GM13977 (cell line): ENCODE measurements around the gene TUFT1.

Experiments used
- DNase-seq: peaks from one replicate; pipeline ENCODE4 v3.0.0; 2012; ENCODE audit warnings: low spot score
- CTCF ChIP-seq: IDR thresholded peaks from 2 replicates; pipeline ENCODE4 v1.5.1; 2012; ENCODE audit warnings: mild to moderate bottlenecking, control low read depth; ENCODE audit not compliant: insufficient read depth; ENCODE audit errors: extremely low read depth, missing control alignments
- in situ Hi-C: fragments of 300-500 bp; cut with MboI; formaldehyde crosslinking; loops from one replicate; pipeline ENCODE4 v1.12.0; 2022; ENCODE audit warnings: low sequenced_read_pairs, low pct_unique_long_range_greater_than_20kb, mixed read lengths, inconsistent platforms; ENCODE audit not compliant: unreplicated experiment

Gene TUFT1

GRCh38 chr1:151504252-151504651 lies 35.9 kb upstream of the TUFT1 start:
- DNase-seq = no peak
- no peak for TF ChIP-seq CTCF
- in situ Hi-C loops = no loop called here

GRCh38 chr1:151504759-151505158 lies 35.4 kb upstream of the TUFT1 start:
- TF ChIP-seq CTCF = no peak
- DNase-seq = no peak
- in situ Hi-C loops = no loop called here

- DNase-seq = no peak
Measured at GRCh38 chr1:151508833-151509232, 31.3 kb upstream of the TUFT1 start.

GRCh38 chr1:151509350-151510019 lies 30.6 kb upstream of the TUFT1 start:
- in situ Hi-C loops = no loop called here
- DNase-seq = no peak
- no peak for TF ChIP-seq CTCF

More at GRCh38 chr1:151508833-151509232, 31.3 kb upstream of the TUFT1 start:
- TF ChIP-seq CTCF = no peak
- in situ Hi-C loops = no loop called here

GRCh38 chr1:151510020-151510405 lies 30.1 kb upstream of the TUFT1 start:
- TF ChIP-seq CTCF = no peak
- in situ Hi-C loops = no loop called here
- no peak for DNase-seq

- DNase-seq = no peak
- in situ Hi-C loops = no loop called here
- no peak for TF ChIP-seq CTCF
Measured at GRCh38 chr1:151510614-151510956, 29.5 kb upstream of the TUFT1 start.

GRCh38 chr1:151510957-151511635 lies 29.0 kb upstream of the TUFT1 start, which contains the start of gene CGN:
TSS of gene CGN (plus strand) at chr1:151511387. CDS start at chr1:151518520, 7,133 bp downstream.
- peak; percentile 90 for DNase-seq
- no peak for TF ChIP-seq CTCF
- in situ Hi-C loops = no loop called here
